ENCODE data around the gene PPIF. TPM values are rescaled to one million over a fixed set of nuclear protein-coding genes. Genes with fewer than 3 reads are reported as not detected.

PPIF gene
- total RNA-seq, 1 experiment from 2014 or later = 160 TPM

DNA sequence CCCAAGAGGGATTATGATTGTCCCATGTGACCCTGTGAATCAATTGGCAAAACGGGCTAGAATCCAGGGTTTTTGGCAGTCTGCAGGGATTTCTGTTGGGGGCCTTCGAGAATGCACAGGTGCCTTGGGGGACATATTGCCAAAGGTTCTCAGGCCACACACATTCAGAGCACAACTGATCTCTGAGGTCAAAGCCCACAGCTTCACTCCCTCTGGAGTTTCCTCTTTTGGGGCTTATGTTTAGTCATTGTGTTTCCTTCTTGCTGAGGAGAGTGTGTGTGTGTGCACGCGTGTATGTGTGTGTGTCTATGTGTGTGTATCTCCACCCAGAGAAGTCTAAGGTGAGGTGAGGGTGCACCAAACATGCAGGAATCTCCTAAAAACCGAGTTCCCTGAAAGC, 8.8 kb downstream of the PPIF start:
- H3K27me3 ChIP-seq (replicated peaks; ENCODE audit: insufficient read depth, low read depth, low read length, poor library complexity) = no peaks in the 10 kb centered on the region
- peaks cover 50% of the 10 kb centered on the region for H3K36me3 ChIP-seq (ENCODE audit: insufficient read depth, low read length, poor library complexity, severe bottlenecking)
- H3K4me1 ChIP-seq (ENCODE audit: insufficient read depth, low read length, poor library complexity, severe bottlenecking) = no peaks in the 10 kb centered on the region
- ChIA-PET POLR2A (ENCODE audit: low non-redundant PET) (no interaction called here), CTCF (no interaction called here)
- no peak overlapping the region for H3K27ac ChIP-seq (ENCODE audit: low read depth, low read length, poor library complexity, severe bottlenecking)
- BruUV-seq (replicated peaks) = no TSS peak
- no peak for DNase-seq (ENCODE audit: low spot score)
- intact Hi-C loops (cut with micrococcal nuclease; ENCODE audit: unreplicated experiment) = no loop called here
- no peak for TF ChIP-seq EZH2 (IDR thresholded peaks at IDR 0.05; ENCODE audit: borderline replicate concordance, low read depth, low read length, poor library complexity, severe bottlenecking)
- TF ChIP-seq, protein P1, sequence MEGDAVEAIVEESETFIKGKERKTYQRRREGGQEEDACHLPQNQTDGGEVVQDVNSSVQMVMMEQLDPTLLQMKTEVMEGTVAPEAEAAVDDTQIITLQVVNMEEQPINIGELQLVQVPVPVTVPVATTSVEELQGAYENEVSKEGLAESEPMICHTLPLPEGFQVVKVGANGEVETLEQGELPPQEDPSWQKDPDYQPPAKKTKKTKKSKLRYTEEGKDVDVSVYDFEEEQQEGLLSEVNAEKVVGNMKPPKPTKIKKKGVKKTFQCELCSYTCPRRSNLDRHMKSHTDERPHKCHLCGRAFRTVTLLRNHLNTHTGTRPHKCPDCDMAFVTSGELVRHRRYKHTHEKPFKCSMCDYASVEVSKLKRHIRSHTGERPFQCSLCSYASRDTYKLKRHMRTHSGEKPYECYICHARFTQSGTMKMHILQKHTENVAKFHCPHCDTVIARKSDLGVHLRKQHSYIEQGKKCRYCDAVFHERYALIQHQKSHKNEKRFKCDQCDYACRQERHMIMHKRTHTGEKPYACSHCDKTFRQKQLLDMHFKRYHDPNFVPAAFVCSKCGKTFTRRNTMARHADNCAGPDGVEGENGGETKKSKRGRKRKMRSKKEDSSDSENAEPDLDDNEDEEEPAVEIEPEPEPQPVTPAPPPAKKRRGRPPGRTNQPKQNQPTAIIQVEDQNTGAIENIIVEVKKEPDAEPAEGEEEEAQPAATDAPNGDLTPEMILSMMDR (conservative IDR thresholded peaks at IDR 0.05; ENCODE audit: low read depth, low read length) = no peak
- no peaks in the 10 kb centered on the region for H3K9me3 ChIP-seq (ENCODE audit: low read depth, low read length, poor library complexity, severe bottlenecking)
- no peak overlapping the region for H3K4me3 ChIP-seq (ENCODE audit: low read depth, low read length, poor library complexity, severe bottlenecking)

DNA sequence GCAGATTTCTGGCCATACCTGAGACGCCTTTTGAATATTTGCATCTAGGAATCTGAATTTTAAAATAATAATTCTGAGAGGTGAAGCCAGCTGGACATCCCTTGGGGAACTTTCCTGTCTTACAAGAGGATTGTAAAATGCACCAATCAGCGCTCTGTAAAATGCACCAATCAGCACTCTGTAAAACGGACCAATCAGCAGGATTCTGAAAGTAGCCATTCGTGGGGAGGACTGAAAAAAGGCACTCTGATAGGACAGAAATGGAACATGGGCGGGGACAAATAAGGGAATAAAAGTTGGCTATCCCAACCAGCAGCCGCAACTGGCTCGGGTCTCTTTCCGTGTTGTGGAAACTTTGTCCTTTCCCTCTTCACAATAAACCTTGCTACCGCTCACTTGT, 9.9 kb downstream of the PPIF start:
- no peaks in the 10 kb centered on the region for H3K4me1 ChIP-seq (ENCODE audit: insufficient read depth, low read length, poor library complexity, severe bottlenecking)
- ChIA-PET CTCF (no interaction called here), POLR2A (ENCODE audit: low non-redundant PET) (no interaction called here)
- H3K27me3 ChIP-seq (replicated peaks; ENCODE audit: insufficient read depth, low read depth, low read length, poor library complexity) = no peaks in the 10 kb centered on the region
- H3K9me3 ChIP-seq (ENCODE audit: low read depth, low read length, poor library complexity, severe bottlenecking) = no peaks in the 10 kb centered on the region
- H3K4me3 ChIP-seq (ENCODE audit: low read depth, low read length, poor library complexity, severe bottlenecking) = no peak overlapping the region
- peaks cover 39% of the 10 kb centered on the region for H3K36me3 ChIP-seq (ENCODE audit: insufficient read depth, low read length, poor library complexity, severe bottlenecking)
- BruUV-seq (replicated peaks) = no TSS peak
- intact Hi-C loops (cut with micrococcal nuclease; ENCODE audit: unreplicated experiment) = no loop called here
- H3K27ac ChIP-seq (ENCODE audit: low read depth, low read length, poor library complexity, severe bottlenecking) = no peak overlapping the region
- TF ChIP-seq, protein P1 (conservative IDR thresholded peaks at IDR 0.05; ENCODE audit: low read depth, low read length) = no peak
- TF ChIP-seq EZH2 (IDR thresholded peaks at IDR 0.05; ENCODE audit: borderline replicate concordance, low read depth, low read length, poor library complexity, severe bottlenecking) = no peak
- no peak for DNase-seq (ENCODE audit: low spot score)

DNA sequence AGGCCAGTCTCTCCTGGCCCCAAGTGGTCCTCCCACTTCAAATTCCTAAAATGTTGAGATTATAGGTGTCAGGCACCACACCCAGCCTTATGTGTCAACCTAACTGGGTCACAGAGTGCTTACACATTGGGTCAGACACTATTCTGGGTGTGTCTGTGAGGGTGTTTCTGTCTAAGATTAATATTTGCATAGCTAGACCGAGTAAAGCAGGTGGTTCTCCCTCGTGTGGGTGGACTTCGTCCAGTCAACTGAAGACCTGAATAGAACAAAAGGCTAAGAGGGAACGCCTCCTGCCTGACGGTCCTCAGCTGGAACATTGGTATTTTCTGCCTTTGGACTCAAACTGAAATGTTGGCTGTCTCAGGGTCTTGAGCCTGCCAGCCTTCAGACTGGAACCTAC, 11.5 kb downstream of the PPIF start:
- H3K9me3 ChIP-seq (ENCODE audit: low read depth, low read length, poor library complexity, severe bottlenecking) = no peaks in the 10 kb centered on the region
- no TSS peak for BruUV-seq (replicated peaks)
- peaks cover 23% of the 10 kb centered on the region for H3K36me3 ChIP-seq (ENCODE audit: insufficient read depth, low read length, poor library complexity, severe bottlenecking)
- H3K4me3 ChIP-seq (ENCODE audit: low read depth, low read length, poor library complexity, severe bottlenecking) = no peak overlapping the region
- CTCF ChIA-PET = no interaction called here
- no peaks in the 10 kb centered on the region for H3K27me3 ChIP-seq (replicated peaks; ENCODE audit: insufficient read depth, low read depth, low read length, poor library complexity)
- H3K4me1 ChIP-seq (ENCODE audit: insufficient read depth, low read length, poor library complexity, severe bottlenecking) = no peaks in the 10 kb centered on the region
- no peak for DNase-seq (ENCODE audit: low spot score)
- intact Hi-C loops (cut with micrococcal nuclease; ENCODE audit: unreplicated experiment) = no loop called here
- POLR2A ChIA-PET (ENCODE audit: low non-redundant PET) = no interaction called here
- TF ChIP-seq, protein P1 (conservative IDR thresholded peaks at IDR 0.05; ENCODE audit: low read depth, low read length) = no peak
- TF ChIP-seq EZH2 (IDR thresholded peaks at IDR 0.05; ENCODE audit: borderline replicate concordance, low read depth, low read length, poor library complexity, severe bottlenecking) = no peak
- H3K27ac ChIP-seq (ENCODE audit: low read depth, low read length, poor library complexity, severe bottlenecking) = no peak overlapping the region

All from A673 (cell line).